A549 treated with ZK216348 at 1 μM for 4 hours (cell line): ENCODE measurements around the gene RAB8A. TPM values are rescaled to one million over a fixed set of nuclear protein-coding genes. Genes with fewer than 3 reads are reported as not detected.

Experiments used
- total RNA-seq: library from RNA; stranded (reverse); fragments of 200-300 nt; extraction: Qiagen RNA extraction; gene quantifications from 5 replicates; pipeline ENCODE4 v1.2.3, GENCODE V29; 2022; ENCODE audit warnings: low read depth

RAB8A gene
- 48.2 to 93.5 TPM (median 52.2 TPM) in 5 replicates for total RNA-seq

GRCh38 chr19:16111160-16111908 lies at the start of gene RAB8A:
RAB8A (plus strand) TSS chr19:16111889; CDS start chr19:16111902, 13 bp downstream.

DNA sequence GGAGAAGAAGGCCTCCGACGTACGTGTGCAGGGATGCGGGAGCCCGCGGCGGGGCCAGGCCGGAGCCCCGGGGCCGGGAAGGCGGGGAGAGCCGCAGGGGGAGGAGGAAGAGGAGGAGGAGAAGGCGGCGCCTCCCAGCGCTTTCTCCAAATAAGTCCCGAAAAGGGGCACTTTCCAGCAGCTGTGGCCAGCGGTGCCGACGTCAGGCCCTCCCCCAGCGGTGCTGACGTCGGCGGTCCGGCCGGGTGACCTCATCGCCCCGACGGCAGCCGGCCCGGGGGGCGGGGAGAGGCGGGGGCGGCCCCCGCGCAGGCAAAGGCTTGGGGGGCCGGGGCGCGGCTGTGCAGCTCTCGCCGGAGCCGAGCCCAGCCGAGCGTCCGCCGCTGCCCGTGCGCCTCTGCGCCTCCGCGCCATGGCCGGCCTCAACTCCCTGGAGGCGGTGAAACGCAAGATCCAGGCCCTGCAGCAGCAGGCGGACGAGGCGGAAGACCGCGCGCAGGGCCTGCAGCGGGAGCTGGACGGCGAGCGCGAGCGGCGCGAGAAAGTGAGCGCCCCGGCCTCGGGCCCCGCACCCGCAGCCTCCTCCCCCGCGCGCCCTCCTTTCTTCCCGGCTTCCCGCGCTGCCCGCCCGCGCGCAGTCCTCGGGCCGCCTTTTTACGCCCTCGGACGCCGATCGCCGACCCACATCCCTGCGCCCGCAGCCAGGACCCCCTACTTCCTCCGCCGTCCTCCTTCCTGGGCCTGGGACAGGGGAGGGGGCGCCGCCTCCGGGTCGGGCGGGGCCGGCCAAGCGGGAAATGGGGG lies 35.3 kb upstream of the RAB8A start, which contains the start of gene TPM4:
TSS of gene TPM4 (plus strand) at position 342 of the 804 bp plus-strand sequence. CDS start at position 413, 71 bp downstream.

DNA sequence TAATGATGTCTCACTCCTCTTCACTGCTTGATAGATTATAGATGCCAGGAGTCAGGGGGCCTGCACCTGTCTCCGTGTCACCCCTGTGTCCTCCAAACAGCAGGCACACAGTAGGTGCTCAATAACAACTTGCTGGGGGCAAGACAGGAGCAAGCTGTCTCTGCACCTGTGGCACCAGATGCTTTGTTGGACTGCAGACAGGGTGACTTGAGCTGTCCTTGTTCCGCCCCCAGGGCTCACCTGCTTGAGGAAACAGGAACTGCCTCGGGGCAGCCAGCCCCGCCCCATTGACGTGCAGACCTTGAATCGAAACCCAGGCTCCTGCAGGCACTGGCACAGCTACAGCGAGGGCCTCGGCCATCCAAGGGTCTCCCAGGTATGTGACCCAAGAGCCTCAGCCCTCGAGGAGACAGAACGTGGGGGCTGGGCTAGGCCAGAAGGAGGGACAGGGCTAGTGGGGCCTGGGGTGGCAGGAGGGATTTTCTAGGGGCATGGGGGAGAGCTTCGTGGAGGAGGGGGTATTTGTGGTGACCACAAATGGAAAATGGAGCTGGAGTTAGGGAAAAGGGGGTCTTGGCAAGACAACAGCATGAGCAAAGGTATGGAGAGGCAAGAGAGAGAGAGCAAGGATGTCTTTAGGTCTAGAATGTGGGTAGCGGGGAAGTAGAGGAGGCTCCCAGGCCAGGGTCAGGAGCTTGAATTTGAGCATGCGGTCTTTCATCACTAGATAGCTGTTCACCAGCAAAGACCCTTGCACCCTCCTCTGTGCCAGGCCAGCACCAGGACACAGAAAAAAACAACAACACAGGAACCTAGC lies 31.9 kb downstream of the RAB8A start, which contains the start of gene HSH2D:
TSS of gene HSH2D (plus strand) at position 287 of the 817 bp plus-strand sequence. CDS start 5,066 bp downstream, outside the sequence.

Other genes starting within 250 kb of the RAB8A start
- 0.10 TPM in 1 of 5 replicates, not detected in the others for gene CYP4F2, start 213.8 kb upstream of the RAB8A start, total RNA-seq
- 5.1 to 6.8 TPM (median 5.6 TPM) in 5 replicates for gene CYP4F11, start 177.4 kb upstream of the RAB8A start, total RNA-seq
- not detected in 5 replicates for gene OR10H4, start 162.9 kb upstream of the RAB8A start, total RNA-seq
- 369 to 594 TPM (median 460 TPM) in 5 replicates for gene TPM4, start 35.4 kb upstream of the RAB8A start, total RNA-seq
- 0.11 to 0.19 TPM in 2 of 5 replicates, not detected in the others for gene HSH2D, start 31.8 kb downstream of the RAB8A start, total RNA-seq
- not detected in 5 replicates for gene CIB3, start 61.6 kb downstream of the RAB8A start, total RNA-seq
- gene FAM32A, start 73.5 kb downstream of the RAB8A start, total RNA-seq, result 86.5 to 98.3 TPM (median 93.3 TPM) in 5 replicates
- gene AP1M1, start 86.0 kb downstream of the RAB8A start, total RNA-seq, result 49.4 to 72.9 TPM (median 69.5 TPM) in 5 replicates
- 13.1 to 35.2 TPM (median 30.6 TPM) in 5 replicates for gene KLF2, start 212.9 kb downstream of the RAB8A start, total RNA-seq